GM12875 (cell line): ENCODE measurements around the gene SPRR2B.
"Not testable (repeated sequence)": the region's sequence is repeated elsewhere in the genome, so short reads cannot be mapped to it uniquely, and the experiment has no call there.

Experiments used
- H3K4me3 ChIP-seq: one replicate; pipeline ENCODE4 v1.5.1; 2011; ENCODE audit warnings: low read depth, low read length, control low read depth
- TF ChIP-seq, protein P1 (sequence below): IDR thresholded peaks from 2 replicates; pipeline ENCODE4 v1.5.1; 2011; ENCODE audit warnings: low read depth, mild to moderate bottlenecking, control low read depth, inconsistent platforms, low read length, moderate library complexity, borderline replicate concordance; ENCODE audit not compliant: insufficient read depth

The SPRR2B gene

DNA sequence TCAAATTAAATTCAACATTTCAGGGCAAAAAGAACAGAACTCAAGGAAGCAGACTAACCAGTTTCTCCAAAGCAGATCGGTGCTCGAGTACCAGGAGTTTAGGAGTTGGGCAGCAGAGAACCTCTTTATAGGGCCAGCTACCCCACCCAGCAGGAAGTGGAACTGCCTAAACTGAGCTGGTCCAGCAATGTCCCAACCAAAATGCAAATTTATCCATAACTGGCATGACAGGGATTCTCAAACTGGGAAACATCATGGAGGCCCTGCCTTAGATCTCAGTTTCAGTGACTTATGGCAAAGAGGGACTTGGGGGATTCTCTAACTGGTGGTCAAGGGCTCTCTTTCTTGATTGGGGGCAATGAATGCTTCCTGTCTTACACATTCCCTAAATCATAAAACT, at the start of gene SPRR2B:
Gene SPRR2B (minus strand): TSS at position 101 of the 400 bp plus-strand sequence. CDS start 772 bp downstream, outside the sequence.
- TF ChIP-seq, protein P1, sequence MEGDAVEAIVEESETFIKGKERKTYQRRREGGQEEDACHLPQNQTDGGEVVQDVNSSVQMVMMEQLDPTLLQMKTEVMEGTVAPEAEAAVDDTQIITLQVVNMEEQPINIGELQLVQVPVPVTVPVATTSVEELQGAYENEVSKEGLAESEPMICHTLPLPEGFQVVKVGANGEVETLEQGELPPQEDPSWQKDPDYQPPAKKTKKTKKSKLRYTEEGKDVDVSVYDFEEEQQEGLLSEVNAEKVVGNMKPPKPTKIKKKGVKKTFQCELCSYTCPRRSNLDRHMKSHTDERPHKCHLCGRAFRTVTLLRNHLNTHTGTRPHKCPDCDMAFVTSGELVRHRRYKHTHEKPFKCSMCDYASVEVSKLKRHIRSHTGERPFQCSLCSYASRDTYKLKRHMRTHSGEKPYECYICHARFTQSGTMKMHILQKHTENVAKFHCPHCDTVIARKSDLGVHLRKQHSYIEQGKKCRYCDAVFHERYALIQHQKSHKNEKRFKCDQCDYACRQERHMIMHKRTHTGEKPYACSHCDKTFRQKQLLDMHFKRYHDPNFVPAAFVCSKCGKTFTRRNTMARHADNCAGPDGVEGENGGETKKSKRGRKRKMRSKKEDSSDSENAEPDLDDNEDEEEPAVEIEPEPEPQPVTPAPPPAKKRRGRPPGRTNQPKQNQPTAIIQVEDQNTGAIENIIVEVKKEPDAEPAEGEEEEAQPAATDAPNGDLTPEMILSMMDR = no peak
- H3K4me3 ChIP-seq = no peak within 1 kb of the TSS

DNA sequence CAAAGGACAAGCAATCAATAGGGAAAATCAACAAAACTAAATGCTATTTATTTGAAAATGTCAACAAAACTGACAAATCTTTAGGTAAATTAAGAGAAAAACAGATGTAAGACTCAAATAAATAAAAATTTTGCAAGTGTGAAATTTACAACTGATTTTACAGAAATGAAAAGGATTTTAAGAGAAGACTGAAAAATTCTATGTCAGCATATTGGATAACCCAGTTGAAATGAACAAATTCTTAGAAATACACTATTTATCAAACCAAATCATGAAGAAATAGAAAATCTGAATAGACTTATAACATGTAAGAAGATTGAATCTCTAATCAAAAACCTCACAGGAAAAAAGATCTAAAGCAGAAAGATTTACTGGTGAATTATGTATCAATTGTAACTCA, 49.5 kb upstream of the SPRR2B start:
- TF ChIP-seq, protein P1 = no peak
- no peak overlapping the region for H3K4me3 ChIP-seq

DNA sequence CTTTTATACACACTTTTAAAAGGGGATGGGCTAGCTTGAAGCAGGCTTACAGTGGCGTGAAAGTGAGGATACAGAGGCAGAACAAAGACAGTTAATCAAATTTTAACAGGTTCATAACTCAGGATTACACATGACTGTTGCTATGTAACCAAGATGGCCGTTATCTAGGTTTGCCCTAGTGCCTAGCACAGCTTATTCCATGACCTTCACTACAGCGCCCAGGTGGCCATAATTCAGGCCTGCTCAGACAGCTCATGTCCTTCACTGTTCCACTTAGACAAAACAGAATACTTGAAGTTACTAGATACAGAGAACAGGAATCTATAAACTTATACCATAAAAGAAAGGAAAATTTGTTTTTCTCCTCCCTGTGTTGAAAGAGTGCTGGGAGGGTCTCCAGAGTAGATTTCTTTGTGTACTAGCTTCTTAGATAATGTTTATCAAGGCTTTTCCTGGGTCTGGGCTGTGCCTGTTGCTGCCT, 48.1 kb upstream of the SPRR2B start:
- TF ChIP-seq, protein P1 = no peak
- no peak overlapping the region for H3K4me3 ChIP-seq

DNA sequence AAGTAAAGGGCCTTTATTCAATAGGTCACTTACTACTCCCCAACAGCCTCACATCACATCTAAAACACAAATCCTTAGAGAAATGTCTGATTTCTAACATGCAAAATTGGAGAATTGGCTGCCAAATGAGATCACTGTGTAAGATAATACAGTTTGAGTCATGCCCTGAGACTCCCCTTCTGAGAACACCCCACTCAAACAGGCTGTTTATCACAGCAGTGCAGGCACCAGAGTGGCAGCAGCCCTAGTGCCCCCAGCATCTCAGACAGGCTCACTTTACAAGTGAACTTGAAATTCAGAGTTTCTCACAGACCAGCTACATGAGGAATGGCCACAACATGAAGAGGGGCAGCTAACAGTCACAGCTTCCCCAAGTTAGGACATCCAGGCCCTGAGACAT, 43.9 kb upstream of the SPRR2B start:
- H3K4me3 ChIP-seq = not testable (repeated sequence)

DNA sequence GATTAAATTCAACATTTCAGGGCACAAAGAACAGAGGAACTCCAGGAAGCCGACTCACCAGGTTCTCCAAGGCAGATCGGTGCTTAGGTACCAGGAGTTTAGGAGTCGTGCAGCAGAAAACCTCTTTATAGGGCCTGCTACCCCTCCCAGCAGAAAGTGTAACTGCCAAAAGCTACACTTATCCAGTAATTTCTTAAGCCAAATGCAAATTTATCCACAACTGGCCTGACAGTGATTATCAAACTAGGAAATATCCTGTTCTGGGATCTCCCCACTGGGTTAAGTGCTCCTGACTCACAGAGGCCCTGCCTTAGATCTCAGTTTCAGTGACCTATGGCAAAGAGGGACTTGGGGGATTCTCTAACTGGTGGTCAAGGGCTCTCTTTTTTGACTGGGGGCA, 42.0 kb upstream of the SPRR2B start, which contains the start of gene SPRR2F:
Gene SPRR2F (minus strand): TSS at position 101 of the 400 bp plus-strand sequence. CDS start 783 bp downstream, outside the sequence.
- TF ChIP-seq, protein P1 = no peak
- no peak within 1 kb of the TSS for H3K4me3 ChIP-seq

DNA sequence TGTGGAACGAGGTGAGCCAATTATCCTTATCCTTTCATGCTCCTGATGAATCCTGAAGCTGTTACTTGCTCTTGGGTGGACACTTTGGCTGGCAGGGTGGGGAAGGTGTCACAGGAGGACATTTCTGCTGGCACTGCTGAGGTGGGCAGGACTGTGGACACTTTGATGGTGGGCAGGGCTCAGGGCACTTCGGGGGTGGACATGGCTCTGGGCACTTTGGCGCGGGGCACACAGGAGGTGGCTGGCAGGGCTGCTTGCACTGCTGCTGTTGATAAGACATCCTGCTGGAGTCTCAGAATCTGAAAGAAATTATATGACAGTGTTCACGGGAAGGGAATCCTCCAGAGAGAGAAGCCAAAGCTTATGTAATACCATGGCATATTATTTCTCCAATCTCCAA, 41.0 kb upstream of the SPRR2B start:
- H3K4me3 ChIP-seq = not testable (repeated sequence)

DNA sequence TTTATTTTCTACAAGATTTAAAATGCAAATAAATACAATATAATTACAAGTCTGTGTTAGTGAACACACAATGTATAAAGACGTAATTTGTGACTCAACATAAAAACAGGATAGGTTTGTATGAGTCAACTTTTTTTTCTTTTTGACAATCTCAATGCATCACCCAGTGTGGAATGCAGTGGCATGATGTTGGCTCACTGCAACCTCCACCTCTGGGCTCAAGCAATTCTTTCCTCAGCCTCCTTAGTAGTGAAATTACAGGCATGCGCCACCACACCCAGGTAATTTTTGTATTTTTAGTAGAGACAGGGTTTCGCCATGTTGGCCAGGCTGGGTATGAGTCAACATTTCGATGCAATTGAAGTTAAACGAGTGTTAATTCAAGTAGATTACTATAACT, 28.8 kb upstream of the SPRR2B start:
- TF ChIP-seq, protein P1 = no peak
- no peak overlapping the region for H3K4me3 ChIP-seq

DNA sequence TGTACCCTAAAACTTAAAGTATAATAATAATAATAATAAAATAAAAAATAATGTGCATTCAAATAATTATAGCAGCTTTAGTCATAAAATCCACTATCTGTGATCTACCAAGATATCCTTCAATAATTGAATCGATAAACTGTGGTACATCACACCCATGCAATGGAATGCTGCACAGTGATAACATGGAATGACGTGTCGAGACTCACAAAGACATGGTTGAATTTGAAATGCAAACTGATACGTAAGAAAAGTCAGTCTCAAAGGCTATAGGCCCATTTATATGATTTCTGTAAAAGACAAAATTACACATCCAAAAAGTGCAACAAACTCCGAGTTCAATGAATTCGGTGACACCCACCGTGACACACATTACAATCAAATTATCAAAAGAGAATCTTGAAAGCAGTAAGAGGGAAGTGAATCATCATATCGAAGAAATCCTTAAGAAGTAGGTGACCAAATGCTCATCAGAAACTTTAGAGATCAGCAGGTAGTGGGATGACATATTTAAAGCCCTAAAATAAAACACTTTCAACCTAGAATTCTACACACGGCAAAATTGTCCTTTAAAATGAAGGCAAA, 28.1 kb upstream of the SPRR2B start:
- no peak overlapping the region for H3K4me3 ChIP-seq
- TF ChIP-seq, protein P1 = no peak
